Stimulated activated naive CD8-positive, alpha-beta T cell treated with anti-CD3 and anti-CD28 coated beads, Interleukin-15, Interleukin-2, amounts not matched to agents 100 ng/mL and 50 ng/mL, for 24 hours (primary cell): ENCODE data around the gene VAX1.
"Not testable (repeated sequence)": the region's sequence is repeated elsewhere in the genome, so short reads cannot be mapped to it uniquely, and the experiment has no call there.

ENCODE experiments used
- H3K27ac Mint-ChIP-seq: one replicate; pipeline ENCODE4 v1.8.0; 2021; ENCODE audit warnings: mild to moderate bottlenecking, mixed read lengths
- H3K27me3 Mint-ChIP-seq: one replicate; pipeline ENCODE4 v1.8.0; 2021; ENCODE audit warnings: mixed read lengths
- H3K36me3 Mint-ChIP-seq: one replicate; pipeline ENCODE4 v1.8.0; 2021; ENCODE audit warnings: low read depth, mixed read lengths
- H3K4me1 Mint-ChIP-seq: one replicate; pipeline ENCODE4 v1.8.0; 2021; ENCODE audit warnings: low read depth, mixed read lengths
- H3K4me3 Mint-ChIP-seq: one replicate; pipeline ENCODE4 v1.8.0; 2021; ENCODE audit warnings: mild to moderate bottlenecking, mixed read lengths
- H3K9me3 Mint-ChIP-seq: one replicate; pipeline ENCODE4 v1.8.0; 2021; ENCODE audit warnings: mixed read lengths

The VAX1 gene

DNA sequence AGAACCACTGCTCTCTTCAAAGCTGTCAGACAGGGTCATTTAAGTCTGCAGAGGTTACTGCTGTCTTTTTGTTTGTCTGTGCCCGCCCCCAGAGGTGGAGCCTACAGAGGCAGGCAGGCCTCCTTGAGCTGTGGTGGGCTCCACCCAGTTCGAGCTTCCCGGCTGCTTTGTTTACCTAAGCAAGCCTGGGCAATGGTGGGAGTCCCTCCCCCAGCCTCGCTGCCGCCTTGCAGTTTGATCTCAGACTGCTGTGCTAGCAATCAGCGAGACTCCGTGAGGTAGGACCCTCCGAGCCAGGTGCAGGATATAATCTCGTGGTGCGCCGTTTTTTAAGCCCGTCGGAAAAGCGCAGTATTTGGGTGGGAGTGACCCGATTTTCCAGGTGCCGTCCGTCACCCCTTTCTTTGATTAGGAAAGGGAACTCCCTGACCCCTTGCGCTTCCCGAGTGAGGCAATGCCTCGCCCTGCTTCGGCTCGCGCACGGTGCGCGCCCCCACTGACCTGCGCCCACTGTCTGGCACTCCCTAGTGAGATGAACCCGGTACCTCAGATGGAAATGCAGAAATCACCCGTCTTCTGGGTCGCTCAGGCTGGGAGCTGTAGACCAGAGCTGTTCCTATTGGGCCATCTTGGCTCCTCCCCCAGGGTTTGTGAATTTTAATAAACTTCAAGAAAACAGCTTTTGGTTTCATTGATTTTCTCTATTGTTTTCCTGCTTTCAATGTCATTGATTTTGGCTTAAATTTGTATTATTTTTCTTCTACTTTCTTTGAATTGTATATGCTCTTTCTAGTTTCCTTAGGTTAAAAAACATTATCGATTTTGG, 53.4 kb downstream of the VAX1 start:
- H3K27me3 Mint-ChIP-seq: peaks cover 17% of the 10 kb centered on the region
- not testable (repeated sequence) for H3K27ac Mint-ChIP-seq, H3K9me3 Mint-ChIP-seq, H3K4me1 Mint-ChIP-seq, H3K36me3 Mint-ChIP-seq, H3K4me3 Mint-ChIP-seq
